ENCODE measurements around the gene LETM1.

- no peak for TF ChIP-seq EZH2 (IDR thresholded peaks at IDR 0.05; ENCODE audit: insufficient read depth, poor library complexity, severe bottlenecking)
- TF ChIP-seq EZH2phosphoT487 (IDR thresholded peaks at IDR 0.05; ENCODE audit: insufficient read depth, low read depth) = no peak
These were observed 89.6 kb downstream of the LETM1 start for GRCh38 chr4:1766106-1767060.
